ENCODE measurements around the gene LTBP2. TPM values are rescaled to one million over a fixed set of nuclear protein-coding genes. Genes with fewer than 3 reads are reported as not detected.
A peak's percentile ranks its signal among the peaks of the same experiment; 100 is the strongest.

The LTBP2 gene
- total RNA-seq, 2 donors from 2014 or later, result 674 to 973 TPM

- no peak for ATAC-seq (ENCODE audit: insufficient number of reproducible peaks, low FRiP score, low read depth)
- Histone ChIP-seq H3K9me3 (no peaks in the 10 kb centered on the region), H3K4me1 (ENCODE audit: control insufficient read depth in 1 of 2, low read depth in 2 of 2) (peaks cover 55 to 99% of the 10 kb centered on the region in 2 donors), H3K27me3 (replicated peaks; ENCODE audit: insufficient read depth) (no peaks in the 10 kb centered on the region), H3K36me3 (peaks cover 12% of the 10 kb centered on the region), H3K4me3 (no peak overlapping the region), H3K27ac (peak overlapping the region; percentile 65 to 96)
- no peak for TF ChIP-seq CTCF (IDR thresholded peaks at IDR 0.05)
- DNase-seq (ENCODE audit: low spot score), result no peak
Observed at GRCh38 chr14:74585406-74586335, 26.4 kb downstream of the LTBP2 start.

GRCh38 chr14:74584951-74585350 lies 27.1 kb downstream of the LTBP2 start:
- DNase-seq (ENCODE audit: low spot score) (no peak), ATAC-seq (ENCODE audit: insufficient number of reproducible peaks, low FRiP score, low read depth) (no peak)
- Histone ChIP-seq H3K9me3 (no peaks in the 10 kb centered on the region), H3K4me1 (ENCODE audit: control insufficient read depth in 1 of 2, low read depth in 2 of 2) (peaks cover 62 to 100% of the 10 kb centered on the region in 2 donors), H3K36me3 (peaks cover 12% of the 10 kb centered on the region), H3K4me3 (no peak overlapping the region), H3K27ac (peak overlapping the region; percentile 65 to 96), H3K27me3 (replicated peaks; ENCODE audit: insufficient read depth) (no peaks in the 10 kb centered on the region)
- TF ChIP-seq CTCF (IDR thresholded peaks at IDR 0.05), result no peak

GRCh38 chr14:74583689-74584434 lies 28.2 kb downstream of the LTBP2 start:
- TF ChIP-seq CTCF (IDR thresholded peaks at IDR 0.05), result no peak
- Histone ChIP-seq H3K4me1 (ENCODE audit: control insufficient read depth in 1 of 2, low read depth in 2 of 2) (peaks cover 63 to 100% of the 10 kb centered on the region in 2 donors), H3K27me3 (replicated peaks; ENCODE audit: insufficient read depth) (no peaks in the 10 kb centered on the region), H3K36me3 (peaks cover 12% of the 10 kb centered on the region), H3K9me3 (no peaks in the 10 kb centered on the region), H3K27ac (peak overlapping the region; percentile 65 to 96), H3K4me3 (no peak overlapping the region)
- DNase-seq (ENCODE audit: low spot score), result no peak
- ATAC-seq (ENCODE audit: insufficient number of reproducible peaks, low FRiP score, low read depth), result no peak

GRCh38 chr14:74582910-74583581 lies 29.0 kb downstream of the LTBP2 start:
- H3K4me3 ChIP-seq, result no peak overlapping the region
- no peak for DNase-seq (ENCODE audit: low spot score)

More at GRCh38 chr14:74582910-74583581, 29.0 kb downstream of the LTBP2 start:
- TF ChIP-seq CTCF (IDR thresholded peaks at IDR 0.05), result no peak
- Histone ChIP-seq H3K4me1 (ENCODE audit: control insufficient read depth in 1 of 2, low read depth in 2 of 2) (peaks cover 57 to 100% of the 10 kb centered on the region in 2 donors), H3K27me3 (replicated peaks; ENCODE audit: insufficient read depth) (no peaks in the 10 kb centered on the region), H3K27ac (peak overlapping the region; percentile 70 to 96), H3K9me3 (no peaks in the 10 kb centered on the region), H3K36me3 (peaks cover 12% of the 10 kb centered on the region)
- ATAC-seq (ENCODE audit: insufficient number of reproducible peaks, low FRiP score, low read depth), result no peak
